Activated CD8-positive, alpha-beta memory T cell treated with anti-CD3 and anti-CD28 coated beads, Interleukin-2, amount 50 U/mL, for 24 hours (primary cell): ENCODE results near the gene VDAC1.
"Not testable (repeated sequence)": the region's sequence is repeated elsewhere in the genome, so short reads cannot be mapped to it uniquely, and the experiment has no call there.

Experiments used
- DNase-seq: peaks from one replicate; pipeline ENCODE4 v3.0.0-alpha.2; 2020; ENCODE audit errors: extremely low read depth

VDAC1 gene

GRCh38 chr5:133941456-133942196 is 63.1 kb downstream of the VDAC1 start:
- DNase-seq, result no peak

GRCh38 chr5:133939668-133940067 is 65.1 kb downstream of the VDAC1 start:
- no peak for DNase-seq

- no peak for DNase-seq
Observed at GRCh38 chr5:133938929-133939328, 65.8 kb downstream of the VDAC1 start.

- no peak for DNase-seq
Observed at GRCh38 chr5:133938039-133938821, 66.5 kb downstream of the VDAC1 start.

GRCh38 chr5:133937628-133938027 is 67.1 kb downstream of the VDAC1 start:
- DNase-seq, result not testable (repeated sequence)

GRCh38 chr5:133936651-133937015 is 68.1 kb downstream of the VDAC1 start:
- DNase-seq, result no peak

GRCh38 chr5:133935991-133936650 is 68.7 kb downstream of the VDAC1 start:
- not testable (repeated sequence) for DNase-seq

- no peak for DNase-seq
Observed at GRCh38 chr5:133935667-133935940, 69.2 kb downstream of the VDAC1 start.

GRCh38 chr5:133934822-133935666 is 69.7 kb downstream of the VDAC1 start:
- DNase-seq, result no peak

- no peak for DNase-seq
Observed at GRCh38 chr5:133934311-133934710, 70.5 kb downstream of the VDAC1 start.

GRCh38 chr5:133933670-133934295 is 71.0 kb downstream of the VDAC1 start:
- no peak for DNase-seq

- DNase-seq, result no peak
Observed at GRCh38 chr5:133933169-133933509, 71.6 kb downstream of the VDAC1 start.

GRCh38 chr5:133932441-133933168 is 72.2 kb downstream of the VDAC1 start:
- no peak for DNase-seq

GRCh38 chr5:133931546-133931945 is 73.2 kb downstream of the VDAC1 start:
- no peak for DNase-seq

GRCh38 chr5:133930813-133931090 is 74.0 kb downstream of the VDAC1 start:
- DNase-seq, result no peak

- peak; percentile 56 for DNase-seq
Observed at GRCh38 chr5:133930061-133930812, 74.5 kb downstream of the VDAC1 start.

- DNase-seq, result no peak
Observed at GRCh38 chr5:133928587-133929393, 76.0 kb downstream of the VDAC1 start.

GRCh38 chr5:133927300-133928180 is 77.2 kb downstream of the VDAC1 start:
- DNase-seq, result no peak
